Mesendoderm (in vitro differentiated cells): ENCODE results near the gene TWF2.

Source experiments
- DNase-seq: peaks from one replicate; pipeline ENCODE4 v3.0.0; 2013
- H2AK5ac ChIP-seq: 2 replicates; pipeline ENCODE4 v1.6.1; 2013; ENCODE audit warnings: low read length, inconsistent platforms
- H2BK120ac ChIP-seq: 2 replicates; pipeline ENCODE4 v1.6.1; 2013; ENCODE audit warnings: low read depth, mild to moderate bottlenecking, low read length, moderate library complexity, mixed read lengths
- H2BK15ac ChIP-seq: replicated peaks from 2 replicates; pipeline ENCODE4 v1.6.1; 2013; ENCODE audit warnings: low read depth, mild to moderate bottlenecking, moderate library complexity
- H2BK5ac ChIP-seq: 2 replicates; pipeline ENCODE4 v1.6.1; 2013; ENCODE audit warnings: low read length, inconsistent platforms
- H3K18ac ChIP-seq: 2 replicates; pipeline ENCODE4 v1.6.1; 2013; ENCODE audit warnings: mild to moderate bottlenecking, low read length, mixed read lengths
- H3K23ac ChIP-seq: one replicate; pipeline ENCODE4 v1.6.1; 2013; ENCODE audit warnings: low read length
- H3K27ac ChIP-seq: 2 replicates; pipeline ENCODE4 v1.5.1; 2013; ENCODE audit warnings: low read depth, mild to moderate bottlenecking, inconsistent platforms, low read length, moderate library complexity
- H3K27me3 ChIP-seq: 2 replicates; pipeline ENCODE4 v1.6.1; 2013; ENCODE audit warnings: low read length, control low read depth, mild to moderate bottlenecking, inconsistent platforms; ENCODE audit not compliant: insufficient read depth, poor library complexity
- H3K36me3 ChIP-seq: 2 replicates; pipeline ENCODE4 v1.6.1; 2013; ENCODE audit warnings: low read length, inconsistent platforms; ENCODE audit not compliant: control insufficient read depth, insufficient read depth
- H3K4ac ChIP-seq: one replicate; pipeline ENCODE4 v1.6.1; 2013; ENCODE audit warnings: low read depth, mild to moderate bottlenecking, low read length, moderate library complexity
- H3K4me1 ChIP-seq: 2 replicates; pipeline ENCODE4 v1.6.1; 2013; ENCODE audit warnings: low read depth, low read length, inconsistent platforms; ENCODE audit not compliant: control insufficient read depth
- H3K4me2 ChIP-seq: 2 replicates; pipeline ENCODE4 v1.6.1; 2013; ENCODE audit warnings: low read length
- H3K4me3 ChIP-seq: 2 replicates; pipeline ENCODE4 v1.5.1; 2013; ENCODE audit warnings: mild to moderate bottlenecking, low read length
- H3K56ac ChIP-seq: one replicate; pipeline ENCODE4 v1.6.1; 2013; ENCODE audit warnings: low read length
- H3K79me1 ChIP-seq: 2 replicates; pipeline ENCODE4 v1.6.1; 2013; ENCODE audit warnings: low read length, inconsistent platforms
- H3K79me2 ChIP-seq: 2 replicates; pipeline ENCODE4 v1.6.1; 2013; ENCODE audit warnings: mild to moderate bottlenecking, low read length; ENCODE audit not compliant: control insufficient read depth, insufficient read depth
- H3K9ac ChIP-seq: 2 replicates; pipeline ENCODE4 v1.6.1; 2013; ENCODE audit warnings: low read length, inconsistent platforms
- H4K5ac ChIP-seq: one replicate; pipeline ENCODE4 v1.6.1; 2013; ENCODE audit warnings: low read length
- H4K8ac ChIP-seq: one replicate; pipeline ENCODE4 v1.6.1; 2013; ENCODE audit warnings: low read depth, mild to moderate bottlenecking, control low read depth, low read length, moderate library complexity
- WGBS: extraction: QIAGEN DNeasy Blood & Tissue Kit; methylation state at CpG from one replicate; pipeline ENCODE4 v1.1.7; 2013; ENCODE audit warnings: low lambda C conversion rate, missing lambda C conversion rate; ENCODE audit not compliant: insufficient coverage; ENCODE audit errors: extremely low coverage; 5-methylcytosine and 5-hydroxymethylcytosine counted together

TWF2 gene

GRCh38 chr3:52250122-52250521 is 11.2 kb upstream of the TWF2 start:
- no peak overlapping the region for H2BK120ac ChIP-seq
- H3K79me2 ChIP-seq = no peaks in the 10 kb centered on the region
- no peak overlapping the region for H3K27ac ChIP-seq
- H3K36me3 ChIP-seq = peaks cover 6% of the 10 kb centered on the region
- no peak overlapping the region for H3K23ac ChIP-seq
- peaks cover 2% of the 10 kb centered on the region for H3K4me1 ChIP-seq
- WGBS = no CpG with 5 or more reads among the region's 1 CpG
- H2BK15ac ChIP-seq = no peak overlapping the region
- no peak overlapping the region for H2BK5ac ChIP-seq
- H3K9ac ChIP-seq = no peak overlapping the region
- H3K4me3 ChIP-seq = no peak overlapping the region
- H3K56ac ChIP-seq = no peak overlapping the region
- H3K4ac ChIP-seq = no peak overlapping the region
- H4K8ac ChIP-seq = no peak overlapping the region
- no peak overlapping the region for H3K18ac ChIP-seq
- H3K79me1 ChIP-seq = no peaks in the 10 kb centered on the region
- no peak for DNase-seq
- H4K5ac ChIP-seq = no peak overlapping the region
- H2AK5ac ChIP-seq = no peak overlapping the region
- no peaks in the 10 kb centered on the region for H3K27me3 ChIP-seq
- no peak overlapping the region for H3K4me2 ChIP-seq

- Histone ChIP-seq H2BK120ac (no peak overlapping the region), H4K8ac (no peak overlapping the region), H3K4me3 (no peak overlapping the region), H3K23ac (no peak overlapping the region), H3K27me3 (no peaks in the 10 kb centered on the region), H3K9ac (no peak overlapping the region), H3K4ac (no peak overlapping the region), H4K5ac (no peak overlapping the region), H3K27ac (no peak overlapping the region), H2AK5ac (no peak overlapping the region), H2BK5ac (no peak overlapping the region), H3K18ac (no peak overlapping the region), H3K79me1 (no peaks in the 10 kb centered on the region), H3K4me2 (no peak overlapping the region), H3K56ac (no peak overlapping the region), H2BK15ac (no peak overlapping the region), H3K79me2 (no peaks in the 10 kb centered on the region), H3K4me1 (peaks cover 2% of the 10 kb centered on the region), H3K36me3 (peaks cover 6% of the 10 kb centered on the region)
- DNase-seq = no peak
- WGBS = no CpG with 5 or more reads among the region's 6 CpGs
These were observed 10.7 kb upstream of the TWF2 start for GRCh38 chr3:52249683-52250082.

- Histone ChIP-seq H2BK5ac (no peak overlapping the region), H3K36me3 (peaks cover 4% of the 10 kb centered on the region), H3K4me3 (no peak overlapping the region), H3K4me2 (no peak overlapping the region), H3K79me2 (no peaks in the 10 kb centered on the region), H3K79me1 (no peaks in the 10 kb centered on the region), H3K4ac (no peak overlapping the region), H2BK120ac (no peak overlapping the region), H3K27me3 (no peaks in the 10 kb centered on the region), H3K4me1 (peaks cover 2% of the 10 kb centered on the region), H4K5ac (no peak overlapping the region), H2AK5ac (no peak overlapping the region), H3K9ac (no peak overlapping the region), H2BK15ac (no peak overlapping the region), H3K18ac (no peak overlapping the region), H4K8ac (no peak overlapping the region), H3K23ac (no peak overlapping the region), H3K56ac (no peak overlapping the region), H3K27ac (no peak overlapping the region)
- no CpG with 5 or more reads among the region's 10 CpGs for WGBS
- no peak for DNase-seq
These were observed 10.0 kb upstream of the TWF2 start for GRCh38 chr3:52248816-52249547.

GRCh38 chr3:52248165-52248541 is 9.2 kb upstream of the TWF2 start:
- WGBS = no CpG with 5 or more reads among the region's 10 CpGs
- Histone ChIP-seq H3K27ac (no peak overlapping the region), H3K4ac (no peak overlapping the region), H3K9ac (no peak overlapping the region), H2BK120ac (no peak overlapping the region), H4K8ac (no peak overlapping the region), H3K4me2 (no peak overlapping the region), H3K18ac (no peak overlapping the region), H3K56ac (no peak overlapping the region), H2BK15ac (no peak overlapping the region), H3K36me3 (no peaks in the 10 kb centered on the region), H3K23ac (no peak overlapping the region), H3K27me3 (no peaks in the 10 kb centered on the region), H3K79me1 (no peaks in the 10 kb centered on the region), H2BK5ac (no peak overlapping the region), H4K5ac (no peak overlapping the region), H3K4me3 (no peak overlapping the region), H3K4me1 (peaks cover 2% of the 10 kb centered on the region), H3K79me2 (no peaks in the 10 kb centered on the region), H2AK5ac (no peak overlapping the region)
- DNase-seq = no peak

- Histone ChIP-seq H3K18ac (no peak overlapping the region), H3K23ac (no peak overlapping the region), H3K79me1 (no peaks in the 10 kb centered on the region), H3K27me3 (no peaks in the 10 kb centered on the region), H4K8ac (no peak overlapping the region), H3K4me1 (peaks cover 2% of the 10 kb centered on the region), H3K79me2 (no peaks in the 10 kb centered on the region), H2BK120ac (no peak overlapping the region), H3K56ac (no peak overlapping the region), H2BK15ac (no peak overlapping the region), H4K5ac (no peak overlapping the region), H3K4ac (no peak overlapping the region), H3K4me3 (no peak overlapping the region), H3K4me2 (no peak overlapping the region), H2BK5ac (no peak overlapping the region), H3K9ac (no peak overlapping the region), H2AK5ac (no peak overlapping the region), H3K27ac (no peak overlapping the region), H3K36me3 (no peaks in the 10 kb centered on the region)
- WGBS = no CpG with 5 or more reads among the region's 7 CpGs
- DNase-seq = no peak
These were observed 8.6 kb upstream of the TWF2 start for GRCh38 chr3:52247409-52248164.
